Islet of Langerhans (tissue), 1 donor: Measurements from ENCODE around the gene EIF3J.
"Not testable (repeated sequence)": the region's sequence is repeated elsewhere in the genome, so short reads cannot be mapped to it uniquely, and the experiment has no call there.

Source experiments
- FAIRE-seq: peaks from one replicate; lab custom pipeline; 2011; peaks lifted over from hg19 to GRCh38; lab: Jason Lieb, UNC

EIF3J gene, protein sequence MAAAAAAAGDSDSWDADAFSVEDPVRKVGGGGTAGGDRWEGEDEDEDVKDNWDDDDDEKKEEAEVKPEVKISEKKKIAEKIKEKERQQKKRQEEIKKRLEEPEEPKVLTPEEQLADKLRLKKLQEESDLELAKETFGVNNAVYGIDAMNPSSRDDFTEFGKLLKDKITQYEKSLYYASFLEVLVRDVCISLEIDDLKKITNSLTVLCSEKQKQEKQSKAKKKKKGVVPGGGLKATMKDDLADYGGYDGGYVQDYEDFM

DNA sequence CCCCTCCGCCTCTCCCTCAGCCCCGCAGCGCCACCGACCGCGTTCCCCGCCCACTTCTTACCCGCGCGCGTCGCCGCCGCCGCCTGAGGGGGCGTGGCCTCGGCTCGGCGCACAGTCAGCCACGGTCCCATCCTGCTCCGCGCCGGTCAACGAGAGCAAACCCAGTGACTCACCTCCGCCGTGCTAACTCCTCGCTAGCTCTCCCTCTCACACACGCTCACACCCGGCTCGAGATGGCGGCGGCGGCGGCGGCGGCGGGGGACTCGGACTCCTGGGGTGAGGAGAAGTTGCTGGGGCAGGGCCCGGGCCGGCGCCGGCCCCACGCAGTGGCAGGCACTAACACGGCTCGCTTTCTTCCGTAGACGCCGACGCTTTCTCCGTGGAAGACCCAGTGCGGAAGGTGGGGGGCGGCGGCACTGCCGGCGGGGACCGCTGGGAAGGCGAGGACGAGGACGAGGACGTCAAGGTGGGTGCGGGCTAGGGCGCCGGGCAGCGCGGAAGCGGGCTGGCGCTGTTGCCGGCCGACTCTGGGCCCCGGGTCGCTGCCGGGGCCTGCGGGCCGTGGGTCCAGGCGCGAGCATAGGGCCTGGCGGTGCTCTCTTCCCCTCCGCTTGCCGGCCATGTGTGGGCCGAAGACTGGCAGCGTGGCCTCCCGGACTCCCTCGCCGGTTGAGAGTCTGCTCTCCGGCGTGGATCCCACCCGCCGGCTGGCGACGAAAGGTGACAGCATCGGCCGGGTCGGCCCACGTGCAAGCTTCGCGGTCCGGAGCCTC, at the start of gene EIF3J:
Gene EIF3J, plus strand, starts transcription at position 186 of the 773 bp plus-strand sequence. Its CDS starts 48 bp downstream, at position 234.
- FAIRE-seq = no peak

DNA sequence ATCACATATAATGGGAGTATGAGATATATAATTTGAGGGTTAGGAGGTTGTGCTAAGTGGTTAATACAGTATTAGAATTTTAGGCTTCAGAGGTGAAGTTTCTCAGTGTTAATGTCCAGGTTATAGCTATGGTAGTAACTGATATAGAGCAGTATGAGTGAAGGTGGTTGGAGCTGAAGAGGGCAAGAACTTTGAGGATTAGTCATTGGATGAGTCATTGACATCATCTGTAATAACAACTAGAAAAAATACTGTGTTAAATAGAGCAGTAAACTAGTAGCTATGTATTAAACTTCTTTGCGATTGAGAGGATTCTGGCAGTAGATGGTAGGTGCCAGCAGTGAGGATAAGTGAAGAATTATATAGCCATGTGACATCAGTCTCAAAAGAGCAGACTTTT, 47.5 kb upstream of the EIF3J start:
- peak; percentile 90 for FAIRE-seq

DNA sequence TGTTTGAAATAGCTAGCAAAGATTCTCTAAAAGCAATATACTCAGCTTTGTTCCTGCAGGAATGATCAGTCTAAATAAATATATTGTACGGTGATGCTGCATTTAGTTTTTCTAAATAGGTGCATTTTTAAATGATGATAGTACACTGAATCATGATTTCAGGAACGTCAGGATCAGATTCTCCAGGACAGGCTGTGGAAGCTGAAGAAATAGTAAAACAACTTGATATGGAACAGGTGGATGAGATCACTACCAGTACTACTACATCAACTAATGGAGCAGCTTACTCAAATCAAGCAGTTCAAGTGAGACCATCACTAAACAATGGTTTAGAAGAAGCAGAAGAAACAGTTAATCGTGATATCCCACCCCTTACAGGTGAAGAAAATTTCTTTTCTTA, 46.3 kb upstream of the EIF3J start:
- no peak for FAIRE-seq

DNA sequence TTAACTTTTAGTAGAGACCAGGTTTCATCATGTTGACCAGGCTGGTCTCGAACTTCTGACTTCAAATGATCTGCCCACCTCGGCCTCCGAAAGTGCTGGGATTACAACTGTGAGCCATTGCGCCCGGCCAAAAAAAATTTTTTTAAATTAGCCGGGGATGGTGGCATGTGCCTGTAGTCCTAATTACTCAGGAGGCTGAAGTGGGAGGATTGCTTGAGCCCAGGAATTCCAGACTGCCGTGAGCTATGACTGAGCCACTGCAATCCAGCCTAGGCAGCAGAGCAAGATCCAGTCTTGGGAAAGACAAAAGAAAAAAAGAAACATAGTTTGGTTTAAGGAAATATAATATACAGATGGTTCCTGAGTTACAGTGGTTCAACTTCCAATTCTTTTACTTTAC, 44.9 kb upstream of the EIF3J start:
- FAIRE-seq = no peak

DNA sequence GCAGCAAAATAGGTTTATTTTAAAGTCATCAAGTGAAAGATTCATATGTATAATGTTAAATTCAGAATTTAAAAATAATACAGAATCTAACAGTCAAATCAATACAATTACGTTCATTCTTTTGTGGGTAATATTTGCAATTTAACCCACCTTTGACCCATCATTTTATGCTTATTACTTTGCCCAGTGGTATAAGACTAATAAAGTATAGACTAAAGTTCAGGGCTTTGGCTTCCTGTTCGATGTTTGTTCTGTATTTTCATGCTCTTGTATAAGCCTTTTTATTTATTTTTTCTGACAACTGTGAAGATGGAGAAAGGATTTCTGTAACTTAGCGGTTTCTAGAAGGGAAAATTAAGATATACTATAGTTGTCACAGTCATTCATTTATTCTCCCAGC, 44.3 kb upstream of the EIF3J start:
- no peak for FAIRE-seq

DNA sequence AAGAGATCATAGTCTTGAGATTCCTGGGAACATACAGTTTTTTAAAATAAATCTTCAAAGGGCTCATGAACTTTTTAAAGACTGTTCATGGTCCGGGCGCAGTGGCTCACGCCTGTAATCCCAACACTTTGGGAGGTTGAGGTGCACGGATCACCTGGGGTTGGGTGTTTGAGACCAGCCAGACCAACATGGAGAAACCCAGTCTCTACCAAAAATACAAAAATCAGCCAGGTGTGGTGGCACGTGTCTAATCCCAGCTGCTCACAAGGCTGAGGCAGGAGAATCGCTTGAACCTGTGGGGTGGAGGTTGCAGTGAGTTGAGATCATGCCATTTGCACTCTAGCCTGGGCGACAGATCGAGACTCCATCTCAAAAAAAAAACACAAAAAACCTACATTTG, 41.4 kb upstream of the EIF3J start:
- FAIRE-seq = no peak

DNA sequence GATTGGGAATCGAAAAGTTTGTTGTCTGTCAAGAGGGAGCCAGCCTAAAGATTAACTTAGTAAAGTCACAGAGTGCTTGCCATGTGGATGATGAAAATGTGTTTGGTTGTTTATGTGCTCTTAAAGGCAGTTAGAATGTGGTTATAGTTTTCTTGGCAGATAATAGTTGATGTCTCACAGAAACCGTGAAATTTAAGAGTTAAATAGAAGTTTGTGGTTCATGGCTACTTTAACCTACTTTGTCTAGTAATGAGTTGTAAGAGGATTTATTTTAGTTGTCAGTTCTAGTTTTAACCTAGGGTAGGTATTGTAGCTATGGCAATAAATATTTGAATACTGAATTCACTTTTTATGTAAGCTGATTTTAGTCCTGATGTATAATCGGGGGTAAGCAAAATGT, 36.4 kb upstream of the EIF3J start:
- FAIRE-seq = peak; percentile 82

DNA sequence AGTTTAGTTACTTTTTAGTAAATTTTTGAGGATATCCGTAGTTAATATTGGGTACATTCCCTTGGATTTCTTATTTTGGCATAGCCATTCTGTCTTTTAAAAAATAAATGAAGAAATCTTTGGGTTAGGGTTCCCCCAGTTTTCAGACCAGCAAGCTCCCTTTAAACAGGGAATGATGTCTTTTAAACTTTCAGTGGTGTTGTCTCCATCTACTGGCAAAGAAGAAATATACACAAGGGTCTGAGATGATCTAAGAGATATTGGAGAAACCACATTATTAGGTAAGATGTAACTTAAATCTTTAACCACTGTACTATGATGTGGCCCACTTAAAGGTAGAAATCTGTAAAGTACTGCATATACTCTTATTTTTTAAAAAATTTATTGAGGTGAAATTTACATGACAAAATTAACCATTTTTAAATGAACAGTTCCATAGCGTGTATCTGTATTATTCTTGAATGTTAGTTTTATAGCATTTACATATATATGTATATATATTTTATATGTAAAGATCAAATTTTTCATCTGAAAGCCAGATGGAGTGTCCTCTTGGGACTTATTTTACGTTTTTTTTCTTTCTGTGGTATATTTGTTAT, 35.1 kb upstream of the EIF3J start:
- peak; percentile 93 for FAIRE-seq

DNA sequence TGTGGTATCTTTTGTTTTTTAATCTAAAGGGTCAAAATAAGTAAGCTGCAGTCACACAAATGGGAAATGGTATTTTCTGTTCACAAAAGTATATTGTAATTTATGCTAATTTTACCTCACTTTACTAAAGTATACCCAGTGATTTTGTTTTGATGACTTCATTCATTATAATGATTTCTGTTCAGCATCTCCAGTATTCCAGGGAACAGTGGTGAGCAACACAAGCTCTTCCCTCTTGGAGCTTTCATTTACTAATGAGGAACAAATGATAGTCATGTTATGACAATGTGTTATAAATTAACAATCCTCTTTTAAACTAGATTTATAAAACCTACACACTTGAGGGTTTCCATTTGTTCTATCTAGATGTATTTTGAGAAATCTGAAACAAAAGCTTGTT, 20.5 kb upstream of the EIF3J start:
- FAIRE-seq = no peak

DNA sequence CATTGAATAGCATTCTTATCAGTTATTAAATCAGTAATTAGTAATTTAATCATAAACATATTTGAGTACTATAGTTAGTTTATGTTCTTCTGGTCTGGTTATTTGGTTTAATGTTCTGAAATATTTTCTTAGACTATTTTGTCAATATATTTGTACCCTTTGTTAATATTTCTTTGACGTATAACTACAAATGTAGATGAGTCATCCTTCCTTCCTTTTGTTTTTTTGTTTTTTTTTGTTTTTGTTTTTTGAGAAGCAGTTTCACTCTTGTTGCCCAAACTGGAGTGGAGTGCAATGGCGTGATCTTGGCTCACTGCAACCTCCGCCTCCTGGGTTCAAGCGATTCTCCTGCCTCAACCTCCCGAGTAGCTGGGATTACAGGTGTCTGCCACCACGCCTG, 17.4 kb upstream of the EIF3J start:
- peak; percentile 41 for FAIRE-seq

DNA sequence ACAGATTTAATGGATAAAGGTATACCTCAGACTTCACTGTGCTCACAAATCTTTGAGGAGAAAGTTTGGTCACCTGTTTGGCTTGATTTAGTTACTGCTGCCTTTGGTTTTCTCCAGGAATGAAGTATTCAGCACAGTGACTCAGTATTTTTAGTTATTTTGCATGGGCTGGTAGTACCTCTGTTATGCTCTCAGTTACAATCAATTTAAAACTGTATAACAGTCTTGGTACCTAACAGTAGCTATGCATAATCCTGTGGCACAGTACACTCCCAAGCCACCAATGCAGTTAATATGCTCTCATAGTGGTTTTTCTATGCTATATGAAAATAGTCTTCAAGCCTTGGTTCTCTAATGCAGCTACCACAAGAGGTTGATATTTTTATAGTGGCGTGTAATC, 11.9 kb upstream of the EIF3J start:
- FAIRE-seq = no peak

DNA sequence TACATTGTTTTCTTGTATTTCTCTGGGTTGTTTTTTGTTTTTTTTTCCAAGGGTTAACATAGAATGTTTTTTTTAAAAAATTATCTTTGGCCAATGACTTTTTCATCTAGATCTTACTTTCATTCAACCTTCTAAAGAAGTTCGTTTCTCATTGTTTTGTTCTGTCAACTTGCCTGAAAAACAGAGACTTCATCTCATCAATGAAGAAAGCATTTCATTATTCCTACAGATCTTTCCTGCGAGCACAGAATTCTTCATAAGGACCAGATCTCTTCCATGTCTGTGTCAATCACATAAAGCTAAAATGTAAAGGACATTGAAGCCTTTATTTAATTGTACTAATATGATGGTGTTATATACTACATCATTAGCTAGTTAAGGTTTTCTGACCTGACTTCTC, 9.7 kb upstream of the EIF3J start:
- FAIRE-seq = no peak

DNA sequence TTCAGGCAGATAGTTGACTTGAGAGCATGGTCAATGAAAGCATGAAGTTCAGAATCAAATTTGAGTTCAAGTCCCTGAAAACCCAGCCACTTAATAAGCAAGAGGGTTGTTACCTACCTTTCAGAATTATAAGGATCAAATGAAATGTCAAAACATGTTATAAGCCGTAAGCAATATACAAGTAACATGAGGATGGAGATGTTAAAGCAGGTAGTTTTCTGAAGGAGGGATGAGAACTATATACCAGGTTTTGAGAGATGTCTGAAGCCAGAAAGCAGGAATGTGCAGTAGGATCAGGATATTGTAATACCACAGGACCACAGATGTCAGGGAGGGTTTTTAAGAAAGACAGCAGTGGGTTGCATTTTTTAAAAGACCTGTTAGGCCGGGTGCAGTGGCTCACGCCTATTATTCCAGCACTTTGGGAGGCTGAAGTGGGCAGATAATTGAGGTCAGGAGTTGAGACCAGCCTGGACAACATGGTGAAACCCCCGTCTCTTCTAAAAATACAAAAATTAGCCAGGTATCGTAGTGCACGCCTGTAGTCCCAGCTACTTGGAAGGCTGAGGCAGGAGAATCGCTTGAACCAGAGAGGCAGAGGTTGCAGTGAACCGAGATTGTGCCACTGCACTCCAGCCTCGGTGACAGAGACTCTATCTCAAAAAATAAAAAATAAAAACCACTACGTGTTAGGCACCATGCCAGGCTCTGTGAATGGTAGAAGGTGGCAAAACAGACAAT, 6.9 kb upstream of the EIF3J start:
- no peak for FAIRE-seq

DNA sequence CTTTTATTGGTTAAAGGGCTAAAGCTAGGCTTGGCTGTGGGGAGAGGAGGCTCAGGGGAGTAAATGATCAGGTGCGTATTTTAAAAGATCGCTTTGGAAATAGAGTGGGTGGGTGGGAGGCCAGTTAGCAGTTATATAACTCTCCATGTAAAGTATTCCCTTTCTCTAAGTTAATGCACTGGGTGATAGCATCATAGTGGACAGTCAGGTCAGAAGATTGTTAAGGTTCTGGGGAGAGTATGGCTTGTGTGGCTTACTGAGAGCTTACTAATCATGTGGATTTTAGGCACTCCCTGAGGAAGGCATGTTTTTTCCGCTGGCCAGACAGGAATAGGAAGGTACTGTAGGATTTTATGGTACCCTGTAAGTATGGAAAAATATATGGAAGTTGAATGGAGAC, 6.3 kb upstream of the EIF3J start:
- FAIRE-seq = no peak

DNA sequence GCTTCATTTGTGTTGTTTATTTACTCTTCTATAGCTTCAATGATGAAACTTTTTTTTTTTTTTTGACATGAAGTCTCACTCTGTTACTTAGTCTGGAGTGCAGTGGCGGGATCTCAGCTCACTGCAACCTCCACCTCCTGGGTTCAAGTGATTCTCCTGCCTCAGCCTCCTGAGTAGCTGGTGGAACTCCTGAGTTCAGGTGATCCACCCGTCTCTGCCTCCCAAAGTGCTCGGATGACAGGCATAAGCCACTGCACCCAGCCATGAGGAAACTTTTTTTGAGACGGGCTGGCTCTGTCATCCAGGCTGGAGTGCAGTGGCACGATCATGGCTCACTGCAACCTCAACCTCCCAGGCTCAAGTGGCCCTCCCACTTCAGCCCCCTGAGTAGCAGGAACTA, 4.7 kb upstream of the EIF3J start:
- FAIRE-seq = not testable (repeated sequence)

DNA sequence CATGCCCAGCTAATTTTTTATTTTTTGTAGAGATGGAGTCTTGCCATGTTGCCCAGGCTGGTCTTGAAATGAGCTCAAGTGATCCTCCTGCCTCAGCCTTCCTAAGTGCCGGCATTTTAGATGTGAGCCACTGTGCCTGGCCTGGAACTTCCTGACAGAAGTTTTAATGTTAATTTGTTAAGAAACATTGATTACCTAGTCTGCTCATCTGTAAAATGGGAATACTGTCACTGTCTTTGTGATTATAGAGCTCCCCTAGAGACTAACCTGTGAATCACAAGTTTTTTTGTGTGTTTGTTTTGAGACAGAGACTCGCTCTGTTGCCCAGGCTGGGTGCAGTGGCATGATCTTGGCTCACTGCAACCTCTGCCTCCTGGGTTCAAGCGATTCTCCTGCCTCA, 4.3 kb upstream of the EIF3J start:
- FAIRE-seq = no peak

DNA sequence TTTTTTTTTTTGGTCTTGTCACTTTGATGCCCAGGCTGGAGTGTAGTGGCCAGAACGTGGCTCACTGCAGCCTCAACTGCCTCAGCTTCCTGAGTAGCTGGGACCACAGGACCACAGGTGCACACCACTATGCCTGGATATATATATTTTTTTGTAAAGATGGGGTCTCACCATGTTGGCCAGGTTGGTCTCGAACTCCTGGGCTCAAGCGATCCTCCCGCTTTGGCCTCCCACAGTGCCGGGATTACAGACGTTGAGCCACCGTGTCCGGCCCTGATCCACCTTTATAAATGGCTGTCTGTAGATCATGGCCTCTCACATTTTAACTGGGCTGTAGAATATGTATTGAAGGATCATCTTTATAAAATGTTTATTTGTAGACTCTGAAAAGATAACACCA, 1.9 kb upstream of the EIF3J start:
- no peak for FAIRE-seq

DNA sequence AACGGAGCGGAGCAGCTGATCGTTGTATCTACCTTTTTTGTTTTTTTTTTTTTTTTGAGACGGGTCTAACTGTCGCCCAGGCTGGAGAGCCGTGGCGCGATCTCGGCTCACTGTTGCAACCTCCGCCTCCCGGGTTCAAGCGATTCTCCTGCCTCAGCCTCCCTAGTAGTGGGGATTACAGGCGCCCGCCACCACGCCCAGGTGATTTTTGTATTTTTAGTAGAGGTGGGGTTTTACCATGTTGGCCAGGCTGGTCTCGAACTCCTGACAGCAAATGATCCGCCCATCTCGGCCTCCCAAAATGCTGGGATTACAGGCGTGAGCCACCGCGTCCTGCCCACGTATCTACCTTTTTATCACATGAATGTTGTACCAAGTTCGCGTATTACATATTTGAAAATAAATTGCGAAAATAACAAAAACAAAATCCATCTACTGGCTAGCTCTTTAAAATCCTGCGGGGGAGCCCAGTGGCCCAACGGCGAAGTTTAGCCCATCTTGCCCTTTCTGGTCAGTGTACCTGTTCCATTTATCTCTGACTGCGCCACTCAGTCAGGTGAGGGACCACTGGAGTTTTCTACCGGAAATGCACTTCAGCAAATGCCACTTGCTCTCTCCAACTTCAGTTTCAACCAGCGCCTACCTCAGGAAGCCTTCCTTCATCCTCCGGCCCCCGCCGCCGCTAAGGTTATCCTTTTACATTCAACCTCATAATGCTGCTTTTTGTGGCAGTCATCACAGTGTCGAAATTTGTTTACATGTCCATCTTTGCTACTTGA, 1.2 kb upstream of the EIF3J start:
- no peak for FAIRE-seq

DNA sequence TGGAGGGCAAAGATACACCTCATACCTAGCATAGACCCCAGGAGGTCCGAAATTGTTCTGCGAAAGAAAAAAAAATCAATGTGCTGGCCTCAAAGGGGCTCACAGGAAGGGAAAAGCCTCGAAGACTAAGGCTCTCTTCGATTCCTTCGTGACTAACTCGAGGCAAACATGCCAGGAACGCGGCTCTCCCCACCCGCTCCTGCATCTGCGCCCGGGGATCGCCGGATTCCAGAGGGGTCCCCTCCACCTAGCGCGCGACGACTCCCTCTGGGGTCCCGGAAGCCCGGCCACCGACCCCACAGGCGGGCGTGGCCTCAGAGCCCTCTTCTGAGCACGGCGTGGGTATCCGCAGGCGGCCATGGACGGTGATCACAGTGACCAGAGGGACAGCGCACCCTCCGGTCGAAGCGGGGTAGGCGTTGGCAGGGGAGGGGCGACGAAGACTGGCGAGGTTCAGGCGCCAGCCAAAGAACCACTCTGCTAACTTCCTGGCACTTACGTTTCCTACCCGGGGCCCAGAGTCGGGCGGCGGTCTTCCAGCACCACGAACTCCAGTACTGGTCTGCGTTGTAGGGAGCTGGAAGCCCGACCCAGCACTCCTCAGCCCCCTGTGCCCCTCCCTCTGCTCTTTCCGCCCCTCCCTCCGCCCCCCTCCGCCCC, 515 bp upstream of the EIF3J start:
- FAIRE-seq = no peak

DNA sequence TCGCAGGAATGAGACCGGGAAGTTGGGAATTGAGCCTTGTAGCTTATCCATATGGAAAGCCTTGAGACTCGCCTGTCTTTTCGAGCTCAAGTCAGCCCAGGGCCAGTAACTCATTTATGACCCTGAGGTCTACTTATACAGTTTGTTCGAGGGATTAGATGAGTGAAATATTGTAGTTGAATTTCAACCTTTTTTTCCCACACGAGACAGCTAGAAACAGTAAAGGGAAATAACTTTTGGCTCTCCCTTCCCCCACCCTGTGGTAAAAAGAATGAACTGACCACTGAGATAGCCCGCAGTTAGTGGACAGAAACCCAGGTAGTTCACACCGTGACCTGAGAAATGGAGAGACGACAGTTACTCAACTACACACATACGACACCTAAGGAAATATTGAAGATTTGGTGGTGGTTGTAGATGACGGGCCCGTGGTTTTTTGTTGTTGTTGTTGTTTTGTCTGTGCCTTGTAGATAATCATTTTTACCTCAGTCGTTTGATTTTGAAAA, 841 bp downstream of the EIF3J start:
- FAIRE-seq = no peak

DNA sequence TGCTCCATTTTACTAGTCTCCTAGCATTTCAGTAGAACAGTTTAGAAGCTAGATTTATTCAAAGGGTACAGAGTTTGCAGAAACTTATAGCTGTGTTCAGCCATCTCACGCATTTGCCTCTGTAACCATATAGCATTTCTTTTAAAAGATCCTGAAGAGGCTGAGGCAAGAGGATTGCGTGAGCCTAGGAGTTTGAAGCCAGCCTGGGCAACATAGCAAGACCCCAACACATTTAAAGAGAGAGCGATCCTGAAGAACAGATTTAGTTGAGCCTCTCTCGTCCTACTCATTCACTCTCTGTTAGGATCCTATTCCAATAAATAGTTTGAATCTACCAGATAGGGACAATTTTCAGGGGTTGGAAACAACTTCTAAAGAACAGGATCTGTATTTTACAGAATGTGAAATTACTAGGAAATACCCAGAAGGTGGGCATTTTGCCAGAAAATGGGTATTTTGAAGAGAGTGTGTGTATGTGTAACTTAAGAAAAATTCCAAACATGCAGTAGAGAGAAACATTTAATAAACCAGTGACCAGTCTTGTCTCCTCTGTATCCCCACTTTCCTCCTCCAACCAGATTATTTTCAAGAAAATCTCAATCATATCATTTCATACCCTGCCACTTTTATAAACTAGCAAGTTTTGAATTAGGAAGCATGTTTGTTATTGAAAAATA, 4.5 kb downstream of the EIF3J start:
- no peak for FAIRE-seq
